Natural killer cell (primary cell): ENCODE measurements around the gene LUC7L3. TPM values are rescaled to one million over a fixed set of nuclear protein-coding genes. Genes with fewer than 3 reads are reported as not detected.
A peak's percentile ranks its signal among the peaks of the same experiment; 100 is the strongest.

ENCODE experiments used
- ATAC-seq, 3 donors: fragments of 150-1000 bp in 2 of 3; fragments of 200-7000 bp in 1 of 3; cut with Tn5 transposase; 1 replicate in 1 of 3; 2 replicates in 2 of 3; pipeline ENCODE4 v1.10.0; 2021; ENCODE audit warnings: mild to moderate bottlenecking in 2 of 3, moderate library complexity in 2 of 3
- DNase-seq, 2 donors: peaks; one replicate each; pipeline versions ENCODE4 v3.0.0 to v3.0.0-alpha.2; 2013 to 2021; ENCODE audit warnings: mixed read lengths in 1 of 2
- H3K27ac ChIP-seq: one replicate; pipeline ENCODE4 v1.5.1; 2013; ENCODE audit warnings: mild to moderate bottlenecking, low read length
- H3K27me3 ChIP-seq: one replicate; pipeline ENCODE4 v1.6.1; 2013; ENCODE audit warnings: low read length; ENCODE audit not compliant: control insufficient read depth, insufficient read depth
- H3K36me3 ChIP-seq: one replicate; pipeline ENCODE4 v1.6.1; 2013; ENCODE audit warnings: low read length; ENCODE audit not compliant: control insufficient read depth, insufficient read depth
- H3K4me1 ChIP-seq: one replicate; pipeline ENCODE4 v1.6.1; 2013; ENCODE audit warnings: low read length; ENCODE audit not compliant: control insufficient read depth, insufficient read depth
- H3K4me3 ChIP-seq: one replicate; pipeline ENCODE4 v1.5.1; 2013; ENCODE audit warnings: low read length
- H3K9me3 ChIP-seq: one replicate; pipeline ENCODE4 v1.6.1; 2013; ENCODE audit warnings: low read length; ENCODE audit not compliant: control insufficient read depth, insufficient read depth
- H3K27ac Mint-ChIP-seq, 2 donors: one replicate each; pipeline ENCODE4 v1.8.0; 2022; ENCODE audit warnings: mild to moderate bottlenecking in 2 of 2, mixed read lengths in 2 of 2, moderate library complexity in 1 of 2
- H3K27me3 Mint-ChIP-seq, 2 donors: one replicate each; pipeline ENCODE4 v1.8.0; 2022; ENCODE audit warnings: low read depth in 2 of 2, mixed read lengths in 2 of 2
- H3K36me3 Mint-ChIP-seq: one replicate; pipeline ENCODE4 v1.8.0; 2022; ENCODE audit warnings: mixed read lengths
- H3K4me1 Mint-ChIP-seq, 2 donors: one replicate each; pipeline ENCODE4 v1.8.0; 2022; ENCODE audit warnings: mixed read lengths in 2 of 2
- H3K4me3 Mint-ChIP-seq: one replicate; pipeline ENCODE4 v1.8.0; 2022; ENCODE audit warnings: mild to moderate bottlenecking, moderate library complexity, mixed read lengths
- H3K9me3 Mint-ChIP-seq, 2 donors: one replicate each; pipeline ENCODE4 v1.8.0; 2022; ENCODE audit warnings: mixed read lengths in 2 of 2
- CTCF ChIP-seq: fragments of 200-600 bp; IDR thresholded peaks from one replicate; pipeline ENCODE4 v1.8.0; 2022; ENCODE audit warnings: antibody characterized with exemption
- WGBS: methylation state at CpG from one replicate; pipeline ENCODE4 v1.1.7; 2013; ENCODE audit warnings: missing lambda C conversion rate; ENCODE audit not compliant: insufficient coverage; 5-methylcytosine and 5-hydroxymethylcytosine counted together
- intact Hi-C: fragments of 100-400 bp; cut with micrococcal nuclease; formaldehyde crosslinking; loops from one replicate; pipeline ENCODE4 v1.14.2; 2022
- total RNA-seq, 4 donors: library from RNA; stranded (reverse); fragments of 120-200 nt in 1 of 4; gene quantifications; one replicate each; pipeline versions ENCODE4 v1.2.3 to v1.2.4, GENCODE V29; 2013 to 2022

LUC7L3 gene
- total RNA-seq, 3 donors from 2014 or later (not counting 1 experiment from before 2014, with no cell fraction given), result 152 to 213 (median 196) TPM

- no peaks in the 10 kb centered on the region for H3K9me3 Mint-ChIP-seq
- H3K4me1 Mint-ChIP-seq, result peaks cover 0 to 4% of the 10 kb centered on the region in 2 donors
- Histone ChIP-seq H3K27ac (no peak overlapping the region), H3K9me3 (no peaks in the 10 kb centered on the region), H3K4me3 (no peak overlapping the region), H3K27me3 (no peaks in the 10 kb centered on the region), H3K36me3 (peaks cover 40% of the 10 kb centered on the region), H3K4me1 (no peaks in the 10 kb centered on the region)
- 93% methylated on average over 6 of the region's 6 CpGs for WGBS
- DNase-seq, result no peak
- intact Hi-C loops, result no loop called here
- H3K4me3 Mint-ChIP-seq, result no peak overlapping the region
- H3K36me3 Mint-ChIP-seq, result peaks cover 19% of the 10 kb centered on the region
- no peak for TF ChIP-seq CTCF
- no peaks in the 10 kb centered on the region for H3K27me3 Mint-ChIP-seq
- ATAC-seq, result no peak
- peak overlapping the region; percentile 24 to 29 for H3K27ac Mint-ChIP-seq
Observed at GRCh38 chr17:50692448-50693035, 26.9 kb upstream of the LUC7L3 start.

- 100% methylated on average over 3 of the region's 5 CpGs for WGBS
- Mint-ChIP-seq H3K4me1 (peaks cover under 1 to 4% of the 10 kb centered on the region in 2 donors), H3K27me3 (no peaks in the 10 kb centered on the region), H3K4me3 (no peak overlapping the region), H3K27ac (no peak overlapping the region), H3K36me3 (peaks cover 19% of the 10 kb centered on the region), H3K9me3 (no peaks in the 10 kb centered on the region)
- H3K27ac ChIP-seq, result no peak overlapping the region
- no peaks in the 10 kb centered on the region for H3K27me3 ChIP-seq
- H3K4me3 ChIP-seq, result no peak overlapping the region
- DNase-seq (no peak), ATAC-seq (no peak)
- no peak for TF ChIP-seq CTCF
- H3K4me1 ChIP-seq, result no peaks in the 10 kb centered on the region
- H3K36me3 ChIP-seq, result peaks cover 46% of the 10 kb centered on the region
- intact Hi-C loops, result no loop called here
- H3K9me3 ChIP-seq, result no peaks in the 10 kb centered on the region
Observed at GRCh38 chr17:50693036-50693682, 26.2 kb upstream of the LUC7L3 start.

GRCh38 chr17:50696365-50696879 lies 23.0 kb upstream of the LUC7L3 start:
- no peak overlapping the region for H3K27ac Mint-ChIP-seq

More at GRCh38 chr17:50696365-50696879, 23.0 kb upstream of the LUC7L3 start:
- WGBS, result 91% methylated on average over 3 of the region's 3 CpGs
- ATAC-seq (no peak), DNase-seq (no peak)
- Histone ChIP-seq H3K4me1 (no peaks in the 10 kb centered on the region), H3K9me3 (no peaks in the 10 kb centered on the region), H3K36me3 (peaks cover 70% of the 10 kb centered on the region), H3K4me3 (no peak overlapping the region), H3K27me3 (no peaks in the 10 kb centered on the region), H3K27ac (no peak overlapping the region)
- no peak for TF ChIP-seq CTCF
- Mint-ChIP-seq H3K4me1 (peaks cover 9 to 10% of the 10 kb centered on the region in 2 donors), H3K36me3 (peaks cover 19% of the 10 kb centered on the region), H3K9me3 (no peaks in the 10 kb centered on the region), H3K4me3 (no peak overlapping the region), H3K27me3 (no peaks in the 10 kb centered on the region)
- intact Hi-C loops, result no loop called here
